Measurements from ENCODE around the gene NAP1L1.

The NAP1L1 gene

DNA sequence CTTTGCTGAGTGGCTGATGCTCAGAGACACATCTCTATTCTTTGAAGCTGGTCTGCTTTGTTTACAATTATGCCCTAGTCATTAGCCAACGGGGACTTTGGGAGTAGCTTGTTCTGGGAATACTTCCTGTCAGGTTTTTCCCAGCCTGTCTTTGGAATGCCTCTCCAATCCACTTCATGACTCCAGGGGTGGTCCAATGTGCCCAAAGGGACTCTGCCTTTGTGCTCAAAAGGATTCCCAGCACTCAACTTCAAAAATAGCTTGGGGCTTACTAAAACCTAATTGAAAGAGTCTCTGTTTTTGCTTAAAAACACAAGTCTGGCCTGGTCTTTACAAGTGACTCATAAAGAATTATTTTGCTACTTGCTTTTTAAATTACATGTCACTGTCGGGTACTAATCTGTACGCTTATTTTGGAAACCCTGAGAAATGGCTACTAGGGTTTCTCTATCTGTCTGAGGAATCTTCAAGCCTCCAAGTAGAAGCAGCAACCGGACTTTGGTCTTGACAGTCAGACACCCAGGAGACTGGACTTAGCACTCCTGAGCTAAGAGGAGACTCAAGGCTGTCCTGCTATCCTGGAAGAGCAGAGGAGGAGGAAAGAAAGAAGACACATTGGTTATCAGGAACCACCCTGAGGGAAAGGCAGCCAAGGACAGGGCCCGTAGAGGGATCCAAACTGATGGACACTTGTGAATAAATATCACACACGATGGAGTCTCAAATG lies 73.6 kb downstream of the NAP1L1 start:
- Mint-ChIP-seq H3K36me3 (ENCODE audit: low read depth) (no peaks in the 10 kb centered on the region), H3K9me3 (no peaks in the 10 kb centered on the region), H3K27ac (peak overlapping the region in 1 of 3 experiments; percentile 47), H3K27me3 (ENCODE audit: low read depth) (peaks cover 18% of the 10 kb centered on the region), H3K4me1 (peaks cover 26% of the 10 kb centered on the region), H3K4me3 (no peak overlapping the region)
- TF ChIP-seq, protein P1, sequence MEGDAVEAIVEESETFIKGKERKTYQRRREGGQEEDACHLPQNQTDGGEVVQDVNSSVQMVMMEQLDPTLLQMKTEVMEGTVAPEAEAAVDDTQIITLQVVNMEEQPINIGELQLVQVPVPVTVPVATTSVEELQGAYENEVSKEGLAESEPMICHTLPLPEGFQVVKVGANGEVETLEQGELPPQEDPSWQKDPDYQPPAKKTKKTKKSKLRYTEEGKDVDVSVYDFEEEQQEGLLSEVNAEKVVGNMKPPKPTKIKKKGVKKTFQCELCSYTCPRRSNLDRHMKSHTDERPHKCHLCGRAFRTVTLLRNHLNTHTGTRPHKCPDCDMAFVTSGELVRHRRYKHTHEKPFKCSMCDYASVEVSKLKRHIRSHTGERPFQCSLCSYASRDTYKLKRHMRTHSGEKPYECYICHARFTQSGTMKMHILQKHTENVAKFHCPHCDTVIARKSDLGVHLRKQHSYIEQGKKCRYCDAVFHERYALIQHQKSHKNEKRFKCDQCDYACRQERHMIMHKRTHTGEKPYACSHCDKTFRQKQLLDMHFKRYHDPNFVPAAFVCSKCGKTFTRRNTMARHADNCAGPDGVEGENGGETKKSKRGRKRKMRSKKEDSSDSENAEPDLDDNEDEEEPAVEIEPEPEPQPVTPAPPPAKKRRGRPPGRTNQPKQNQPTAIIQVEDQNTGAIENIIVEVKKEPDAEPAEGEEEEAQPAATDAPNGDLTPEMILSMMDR (IDR thresholded peaks at IDR 0.05; ENCODE audit: unreplicated experiment in 3 of 3) = no peak

DNA sequence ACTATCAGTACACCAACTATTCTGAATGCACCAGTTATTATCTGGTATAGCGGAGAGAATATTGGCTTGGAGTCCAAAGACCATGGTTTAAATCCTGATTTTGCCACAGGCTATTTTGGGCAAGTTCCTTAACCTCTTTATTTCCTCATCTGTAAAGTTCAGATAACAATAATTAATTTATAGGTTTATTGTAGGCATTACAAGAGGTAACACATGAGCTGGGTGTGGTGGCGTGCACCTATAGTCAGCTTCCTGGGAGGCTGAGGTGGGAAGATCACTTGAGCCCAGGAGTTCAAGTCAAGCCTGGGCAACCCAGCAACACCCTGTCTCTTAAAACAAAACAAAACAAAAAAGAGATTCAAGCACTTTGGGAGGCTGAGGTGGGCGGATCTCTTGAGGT lies 76.1 kb downstream of the NAP1L1 start:
- TF ChIP-seq, protein P1 (IDR thresholded peaks at IDR 0.05; ENCODE audit: unreplicated experiment in 3 of 3) = no peak
- peaks cover 6% of the 10 kb centered on the region for H3K9me3 Mint-ChIP-seq
- peaks cover 4% of the 10 kb centered on the region for H3K36me3 Mint-ChIP-seq (ENCODE audit: low read depth)
- H3K27me3 Mint-ChIP-seq (ENCODE audit: low read depth) = peaks cover 18% of the 10 kb centered on the region
- H3K27ac Mint-ChIP-seq = no peak overlapping the region
- H3K4me1 Mint-ChIP-seq = peaks cover 32% of the 10 kb centered on the region
- no peak overlapping the region for H3K4me3 Mint-ChIP-seq

DNA sequence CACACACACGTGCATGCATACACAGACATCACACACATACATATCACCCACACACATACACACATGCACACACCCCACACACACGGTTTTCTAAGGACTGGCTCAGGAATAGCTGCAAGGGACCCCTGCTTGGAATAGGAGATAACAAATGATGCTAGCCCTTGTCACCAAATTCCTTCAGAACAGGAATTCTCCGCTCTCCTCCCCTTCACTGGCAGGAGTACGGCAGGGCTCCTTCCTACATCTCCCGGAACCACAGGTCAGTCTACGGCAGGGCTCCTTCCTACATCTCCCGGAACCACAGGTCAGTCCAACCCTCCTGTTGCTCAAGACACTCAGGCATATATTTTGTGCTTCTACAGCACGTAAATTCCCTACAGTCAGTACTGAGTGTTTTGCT lies 76.8 kb downstream of the NAP1L1 start:
- H3K9me3 Mint-ChIP-seq = peaks cover 6% of the 10 kb centered on the region
- no peak overlapping the region for H3K4me3 Mint-ChIP-seq
- H3K27ac Mint-ChIP-seq = peak overlapping the region in 1 of 3 experiments; percentile 16
- TF ChIP-seq, protein P1 (IDR thresholded peaks at IDR 0.05; ENCODE audit: unreplicated experiment in 3 of 3) = no peak
- peaks cover 18% of the 10 kb centered on the region for H3K27me3 Mint-ChIP-seq (ENCODE audit: low read depth)
- peaks cover 6% of the 10 kb centered on the region for H3K36me3 Mint-ChIP-seq (ENCODE audit: low read depth)
- H3K4me1 Mint-ChIP-seq = peaks cover 36% of the 10 kb centered on the region

DNA sequence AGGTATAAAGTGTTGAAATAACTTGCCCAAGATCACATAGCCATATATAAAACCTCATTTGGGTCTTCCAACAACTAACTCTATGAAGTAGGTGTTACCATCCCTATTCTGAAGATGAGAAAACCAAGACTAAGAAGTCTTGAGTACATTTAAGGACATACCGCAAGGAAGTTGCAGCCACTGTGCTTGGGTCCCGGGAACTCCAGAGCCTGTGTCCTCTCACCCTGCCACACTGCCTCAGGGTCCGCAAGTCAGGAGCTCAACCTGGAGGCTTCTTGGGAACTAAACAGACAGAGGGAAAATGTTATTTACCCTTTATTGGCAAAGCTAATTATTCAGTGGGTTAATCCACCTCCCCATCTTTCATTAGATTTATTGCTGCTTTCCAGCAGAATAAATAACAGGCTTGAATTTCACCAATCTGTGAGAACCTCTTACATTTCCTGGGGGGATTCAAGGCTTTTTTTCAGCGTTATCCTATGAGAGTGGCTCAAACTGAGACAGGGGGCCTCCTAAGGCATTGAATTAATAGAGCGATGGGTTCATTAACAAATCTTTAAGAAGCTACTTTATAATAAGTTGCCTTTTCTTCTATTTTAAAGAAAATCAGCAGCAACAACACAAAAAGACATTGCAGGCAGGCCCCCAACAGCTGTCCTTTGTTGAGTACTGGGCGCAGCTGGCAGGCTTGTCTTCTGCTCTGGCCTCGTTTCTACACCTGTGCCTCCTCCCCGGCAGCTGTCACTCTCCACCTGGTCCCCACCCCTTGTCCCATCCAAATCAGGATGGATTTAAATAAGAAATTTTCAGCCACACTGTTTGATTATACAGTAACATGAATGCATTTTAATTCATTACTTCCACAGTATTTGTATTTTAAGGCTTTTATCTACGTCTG lies 78.2 kb downstream of the NAP1L1 start:
- Mint-ChIP-seq H3K4me1 (peaks cover 36% of the 10 kb centered on the region), H3K9me3 (peaks cover 6% of the 10 kb centered on the region), H3K4me3 (no peak overlapping the region), H3K27me3 (ENCODE audit: low read depth) (peaks cover 4% of the 10 kb centered on the region), H3K27ac (peak overlapping the region in 2 of 3 experiments; percentile 24 to 29), H3K36me3 (ENCODE audit: low read depth) (peaks cover 6% of the 10 kb centered on the region)
- TF ChIP-seq, protein P1 (IDR thresholded peaks at IDR 0.05; ENCODE audit: unreplicated experiment in 3 of 3) = no peak

DNA sequence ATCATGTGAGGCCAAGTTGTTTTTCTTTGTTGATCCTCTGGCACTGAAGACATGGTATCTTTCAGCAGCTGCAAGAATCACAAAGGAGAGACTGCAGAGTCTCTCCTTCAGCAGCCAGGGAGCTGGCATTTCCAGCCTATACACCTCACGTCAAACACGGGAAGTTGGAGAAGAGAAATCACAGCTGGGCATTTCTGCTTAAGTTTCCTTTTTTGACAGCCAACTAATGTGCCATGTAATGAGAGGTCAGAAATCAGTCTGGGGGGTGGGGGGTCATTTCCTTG lies 81.2 kb downstream of the NAP1L1 start:
- H3K9me3 Mint-ChIP-seq = peaks cover 6% of the 10 kb centered on the region
- H3K4me3 Mint-ChIP-seq = peak overlapping the region in 1 of 3 experiments; percentile 11
- peak overlapping the region; percentile 67 to 75 (median 73) for H3K27ac Mint-ChIP-seq
- H3K4me1 Mint-ChIP-seq = peaks cover 31% of the 10 kb centered on the region
- peaks cover 6% of the 10 kb centered on the region for H3K36me3 Mint-ChIP-seq (ENCODE audit: low read depth)
- H3K27me3 Mint-ChIP-seq (ENCODE audit: low read depth) = no peaks in the 10 kb centered on the region
- TF ChIP-seq, protein P1 (IDR thresholded peaks at IDR 0.05; ENCODE audit: unreplicated experiment in 3 of 3) = no peak
